SK-N-SH (cell line): ENCODE measurements around the gene CHCHD5.

Source experiments
- EP300 ChIP-seq, 2 experiments: IDR thresholded peaks; 2 replicates each; pipeline versions ENCODE4 v1.4.0 to v1.6.1; 2012; ENCODE audit warnings: borderline replicate concordance in 1 of 2, low read depth in 1 of 2, low read length in 1 of 2
- GATA2 ChIP-seq: sonication (generic); formaldehyde crosslinking; IDR thresholded peaks from 2 replicates; pipeline ENCODE4 v1.5.0; 2020; ENCODE audit warnings: mild to moderate bottlenecking, missing genetic modification reagents
- POLR2AphosphoS5 ChIP-seq: IDR thresholded peaks from 2 replicates; pipeline ENCODE4 v1.6.1; 2012; ENCODE audit warnings: low read depth, low read length

DNA sequence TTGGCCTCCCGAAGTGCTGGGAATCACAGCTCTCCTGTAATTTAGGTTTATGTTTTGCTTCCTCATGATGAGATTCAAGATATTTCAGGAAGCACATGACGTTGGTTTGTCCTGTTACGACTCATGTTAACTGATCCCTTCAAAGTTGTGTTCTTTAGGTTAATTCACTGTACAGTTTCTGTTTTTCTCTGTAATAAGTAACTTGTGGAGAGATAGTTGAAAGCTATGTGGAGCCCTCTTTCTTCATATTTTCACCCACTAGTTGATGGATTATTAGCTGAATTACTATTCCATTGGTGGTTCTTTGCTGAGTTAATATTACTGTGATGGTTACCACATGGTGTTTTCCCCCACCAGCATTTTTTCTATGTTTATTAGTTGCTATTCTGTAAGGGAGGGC, 18.3 kb upstream of the CHCHD5 start:
- TF ChIP-seq GATA2 (CRISPR knock-in tag) (no peak), POLR2AphosphoS5 (no peak), EP300 (IDR thresholded peaks at IDR 0.05; ENCODE audit: borderline replicate concordance in 1 of 2, low read depth in 1 of 2, low read length in 1 of 2) (no peak)
